GM10248 (cell line): ENCODE data around the gene RMDN3.

Experiments
- CTCF ChIA-PET: fragments of 300-600 bp; sonication (Branson Sonifier 250); formaldehyde crosslinking; extraction: SDS; loops from one replicate; lab custom pipeline; 2021; ENCODE audit warnings: antibody characterized with exemption; lab: Yijun Ruan, JAX
- POLR2A ChIA-PET: fragments of 350-650 bp; sonication (Branson Sonifier 250); formaldehyde crosslinking; extraction: SDS; loops from one replicate; lab custom pipeline; 2020; ENCODE audit warnings: antibody characterized with exemption; lab: Yijun Ruan, JAX
- DNase-seq: peaks from one replicate; pipeline ENCODE4 v3.0.0; 2012; ENCODE audit errors: extremely low spot score
- CTCF ChIP-seq: IDR thresholded peaks from 2 replicates; pipeline ENCODE4 v1.5.1; 2012; ENCODE audit warnings: mild to moderate bottlenecking, low read depth; ENCODE audit errors: extremely low read depth, missing control alignments, control extremely low read depth

RMDN3 gene

DNA sequence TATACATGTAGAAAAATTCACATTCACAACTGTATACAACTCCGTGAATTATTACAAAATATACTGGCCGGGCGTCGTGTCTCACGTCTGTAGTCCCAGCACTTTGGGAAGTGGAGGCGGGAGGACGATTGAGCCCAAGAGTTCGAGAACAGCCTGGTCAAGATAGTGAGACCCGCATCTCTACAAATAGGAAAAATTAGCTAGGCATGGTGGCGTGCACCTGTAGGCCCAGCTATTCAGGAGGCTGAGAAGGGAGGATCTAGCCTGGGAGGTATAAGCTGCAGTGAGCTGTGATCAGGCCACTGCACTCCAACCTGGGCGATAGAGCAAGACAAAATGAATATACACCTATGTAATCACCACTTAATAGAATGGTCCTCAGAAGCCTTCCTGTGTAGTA is 58.8 kb downstream of the RMDN3 start:
- ChIA-PET CTCF (interaction anchor here (1.4 to 1.8 kb wide), 2 partner anchors 41 to 86 kb away, joined by 4 read pairs; no protein-coding TSS in a partner anchor), POLR2A (no interaction called here)
- no peak for TF ChIP-seq CTCF
- no peak for DNase-seq

GRCh38 chr15:40695469-40695890 is 59.6 kb downstream of the RMDN3 start:
- no peak for TF ChIP-seq CTCF
- POLR2A ChIA-PET: interaction anchor here (1.1 kb wide), 1 partner anchor 74 kb away, joined by 3 read pairs; the partner anchor contains the start of gene C15orf62
- CTCF ChIA-PET: interaction anchor here (1.2 to 4.7 kb wide), 9 partner anchors 10 to 208 kb away, joined by 3 to 30 read pairs (median 6); partner anchors contain the start of gene VPS18
- DNase-seq: peak; percentile 50

GRCh38 chr15:40694688-40695468 is 60.2 kb downstream of the RMDN3 start, which contains the start of gene RAD51:
TSS of gene RAD51 (plus strand) at chr15:40695174. CDS start at chr15:40698759, 3,585 bp downstream.
- no peak for TF ChIP-seq CTCF
- ChIA-PET CTCF (interaction anchor here (1.0 to 4.7 kb wide), 12 partner anchors 8 to 208 kb away, joined by 3 to 30 read pairs (median 5); partner anchors contain the start of gene VPS18), POLR2A (interaction anchor here (0.9 to 1.1 kb wide), 2 partner anchors 75 to 105 kb away, joined by 3 to 4 read pairs; partner anchors contain the start of gene C15orf62)
- DNase-seq: peak; percentile 95

- CTCF ChIA-PET: interaction anchor here (1.0 to 4.7 kb wide), 12 partner anchors 9 to 209 kb away, joined by 3 to 30 read pairs (median 5); partner anchors contain the start of gene VPS18
- TF ChIP-seq CTCF: no peak
- no peak for DNase-seq
- POLR2A ChIA-PET: interaction anchor here (0.9 kb wide), 1 partner anchor 104 kb away, joined by 4 read pairs; no protein-coding TSS in a partner anchor
Measured at GRCh38 chr15:40693904-40694687, 61.0 kb downstream of the RMDN3 start.

DNA sequence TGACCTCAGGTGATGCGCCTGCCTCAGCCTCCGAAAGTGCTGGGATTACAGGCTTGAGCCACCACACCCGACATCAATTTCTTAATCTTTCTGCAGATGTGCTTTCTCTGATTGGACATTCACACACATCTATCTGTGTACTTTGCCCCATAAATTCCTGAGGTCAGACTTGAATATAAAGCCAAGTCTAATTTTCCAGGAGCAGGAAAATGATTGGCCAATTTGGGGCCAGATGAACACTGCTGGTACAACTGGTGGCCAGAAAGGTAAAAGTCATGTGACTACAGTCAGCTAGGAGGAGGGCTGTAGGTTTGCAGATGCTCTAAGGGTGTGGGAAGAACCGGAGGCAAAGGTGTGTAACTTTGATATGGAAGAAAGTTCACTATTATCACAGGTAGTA is 63.3 kb downstream of the RMDN3 start:
- ChIA-PET POLR2A (no interaction called here), CTCF (interaction anchor here (4.7 kb wide), 1 partner anchor 13 kb away, joined by 30 read pairs; no protein-coding TSS in a partner anchor)
- DNase-seq: no peak

More for the DNA sequence above, 63.3 kb downstream of the RMDN3 start:
- no peak for TF ChIP-seq CTCF
